NT2/D1 (cell line): ENCODE results near the gene CARHSP1.

Experiments used
- SUZ12 ChIP-seq: IDR thresholded peaks from 2 replicates; pipeline ENCODE4 v1.6.1; 2011; ENCODE audit not compliant: insufficient read length, insufficient read depth; ENCODE audit errors: extremely low read depth
- YY1 ChIP-seq: IDR thresholded peaks from 2 replicates; pipeline ENCODE4 v1.6.1; 2011; ENCODE audit not compliant: insufficient read length, insufficient read depth

DNA sequence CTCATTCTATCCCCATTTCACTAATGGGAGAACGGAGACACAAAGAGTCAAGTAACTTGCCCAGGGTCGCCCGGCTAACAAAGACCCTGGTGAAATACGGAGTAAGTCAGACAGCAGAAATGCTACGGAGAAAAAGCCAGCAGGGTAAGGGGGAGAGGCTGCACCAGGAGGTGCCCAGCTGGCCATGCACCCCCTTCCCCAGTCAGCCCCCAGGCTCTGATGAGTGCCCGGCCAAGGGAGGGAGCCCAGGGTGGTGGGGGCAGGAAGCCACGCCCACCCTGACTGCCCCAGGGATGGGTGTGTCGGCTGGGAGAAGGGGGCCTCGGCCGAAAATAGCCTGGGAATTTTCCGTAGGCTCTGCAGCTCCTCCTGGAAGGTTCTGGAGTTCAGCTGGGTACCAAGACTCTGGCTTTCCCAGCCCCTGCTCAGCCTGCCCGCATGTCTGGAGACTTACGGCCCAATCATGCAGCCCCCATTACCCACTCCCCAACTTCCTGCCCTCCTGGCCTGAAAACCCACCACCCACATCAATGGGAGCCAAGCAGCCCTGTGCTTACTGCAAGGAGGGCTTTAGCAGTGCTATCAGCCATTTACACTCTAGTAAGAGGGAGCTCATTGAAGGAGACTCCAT, 4.2 kb downstream of the CARHSP1 start:
- no peak for TF ChIP-seq YY1
- TF ChIP-seq SUZ12: no peak
